ENCODE data around the gene RBFOX2.

Gene RBFOX2

DNA sequence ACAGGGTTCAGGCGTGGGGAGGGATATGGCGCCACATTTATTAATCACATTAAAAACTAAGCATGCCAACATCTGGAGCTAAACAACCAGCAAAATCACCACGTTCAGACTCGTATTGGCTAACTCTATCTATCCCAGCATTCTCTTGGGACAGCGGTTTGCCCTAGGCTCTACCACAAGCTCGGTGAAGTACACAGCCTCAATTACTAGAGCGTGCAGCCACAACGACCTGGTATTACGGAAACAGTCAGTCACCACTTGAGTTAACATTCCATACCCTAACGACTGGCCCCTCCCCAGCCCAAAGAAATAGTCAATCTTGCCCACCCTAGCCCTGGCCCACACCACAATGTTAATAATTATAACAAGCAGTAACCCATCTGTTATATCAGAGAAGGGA lies 278.8 kb downstream of the RBFOX2 start:
- no peaks in the 10 kb centered on the region for H3K36me3 ChIP-seq (ENCODE audit: control insufficient read depth, insufficient read depth, low read length)
- peaks cover 2% of the 10 kb centered on the region; the same call in 1 of the 2 replicates for H3K27me3 ChIP-seq (replicated peaks; ENCODE audit: control insufficient read depth, insufficient read depth, low read length)
- no peak overlapping the region for H3K4me3 ChIP-seq (replicated peaks; ENCODE audit: low read depth, low read length)
- TF ChIP-seq, protein P1, sequence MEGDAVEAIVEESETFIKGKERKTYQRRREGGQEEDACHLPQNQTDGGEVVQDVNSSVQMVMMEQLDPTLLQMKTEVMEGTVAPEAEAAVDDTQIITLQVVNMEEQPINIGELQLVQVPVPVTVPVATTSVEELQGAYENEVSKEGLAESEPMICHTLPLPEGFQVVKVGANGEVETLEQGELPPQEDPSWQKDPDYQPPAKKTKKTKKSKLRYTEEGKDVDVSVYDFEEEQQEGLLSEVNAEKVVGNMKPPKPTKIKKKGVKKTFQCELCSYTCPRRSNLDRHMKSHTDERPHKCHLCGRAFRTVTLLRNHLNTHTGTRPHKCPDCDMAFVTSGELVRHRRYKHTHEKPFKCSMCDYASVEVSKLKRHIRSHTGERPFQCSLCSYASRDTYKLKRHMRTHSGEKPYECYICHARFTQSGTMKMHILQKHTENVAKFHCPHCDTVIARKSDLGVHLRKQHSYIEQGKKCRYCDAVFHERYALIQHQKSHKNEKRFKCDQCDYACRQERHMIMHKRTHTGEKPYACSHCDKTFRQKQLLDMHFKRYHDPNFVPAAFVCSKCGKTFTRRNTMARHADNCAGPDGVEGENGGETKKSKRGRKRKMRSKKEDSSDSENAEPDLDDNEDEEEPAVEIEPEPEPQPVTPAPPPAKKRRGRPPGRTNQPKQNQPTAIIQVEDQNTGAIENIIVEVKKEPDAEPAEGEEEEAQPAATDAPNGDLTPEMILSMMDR (IDR thresholded peaks at IDR 0.05; ENCODE audit: insufficient read depth, low read length, poor library complexity, severe bottlenecking), result no peak
- DNase-seq (ENCODE audit: extremely low read depth, insufficient read length), result peak; percentile 41

DNA sequence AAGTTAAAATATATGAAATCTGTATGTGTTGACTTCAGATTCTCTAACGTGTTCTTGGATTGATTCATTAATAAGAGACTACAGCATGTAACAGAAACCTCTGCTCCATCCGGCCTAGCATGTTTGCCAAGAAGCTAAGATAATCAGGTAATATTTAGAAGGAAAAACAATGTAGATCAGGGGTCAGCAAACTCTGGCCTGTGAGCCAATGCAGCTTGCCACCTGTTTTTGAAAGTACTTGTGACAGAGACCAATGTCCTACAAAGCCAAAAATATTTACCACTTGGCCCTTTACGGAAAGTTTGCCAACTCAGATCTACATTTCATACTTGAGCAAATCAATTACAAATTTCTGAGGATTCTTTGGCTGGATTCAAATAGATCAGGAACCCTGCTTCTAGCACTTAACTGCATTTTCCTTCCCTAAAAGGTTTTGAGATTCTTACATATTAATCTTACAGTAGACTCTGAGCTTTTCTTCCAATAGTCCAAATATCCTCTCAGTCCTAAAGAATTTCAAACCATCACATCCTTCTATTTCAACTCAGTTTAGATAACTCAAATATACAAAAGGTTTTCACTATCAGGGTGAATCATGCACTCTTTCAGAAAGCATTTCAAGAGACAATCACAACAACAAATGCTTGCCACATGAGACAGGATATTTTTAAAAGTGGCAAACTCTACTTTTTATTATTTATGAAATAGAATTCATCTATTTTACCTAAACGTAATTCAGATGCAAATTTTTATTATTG lies 281.5 kb downstream of the RBFOX2 start:
- DNase-seq (ENCODE audit: extremely low read depth, insufficient read length), result no peak
- TF ChIP-seq, protein P1 (IDR thresholded peaks at IDR 0.05; ENCODE audit: insufficient read depth, low read length, poor library complexity, severe bottlenecking), result no peak
- Histone ChIP-seq H3K27me3 (replicated peaks; ENCODE audit: control insufficient read depth, insufficient read depth, low read length) (peaks cover 2% of the 10 kb centered on the region; the same call in 1 of the 2 replicates), H3K4me3 (replicated peaks; ENCODE audit: low read depth, low read length) (no peak overlapping the region), H3K36me3 (ENCODE audit: control insufficient read depth, insufficient read depth, low read length) (no peaks in the 10 kb centered on the region)

DNA sequence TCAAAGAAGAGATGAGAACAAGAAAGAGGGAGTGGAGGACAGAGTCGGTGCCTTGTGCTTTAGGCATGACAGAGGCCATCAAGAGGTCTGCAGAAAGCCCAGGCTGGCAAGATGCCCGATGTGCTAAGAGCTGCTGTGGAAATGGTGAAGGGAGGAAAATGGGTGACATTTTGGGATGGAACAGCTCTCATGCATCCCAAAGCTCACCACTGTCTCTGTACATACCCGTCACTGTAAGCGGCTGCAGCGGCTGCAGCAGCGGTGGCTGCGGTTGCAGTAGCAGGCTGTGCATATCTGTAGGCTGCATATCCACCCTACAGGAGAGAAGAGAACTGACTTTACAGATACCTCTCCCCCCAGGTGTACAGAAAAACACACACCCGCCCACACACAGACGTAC lies 282.4 kb downstream of the RBFOX2 start:
- DNase-seq (ENCODE audit: extremely low read depth, insufficient read length), result no peak
- 0 out of 2 replicates have a peak, but pooled peaks cover 2% of the 10 kb centered on the region for H3K27me3 ChIP-seq (replicated peaks; ENCODE audit: control insufficient read depth, insufficient read depth, low read length)
- H3K36me3 ChIP-seq (ENCODE audit: control insufficient read depth, insufficient read depth, low read length), result no peaks in the 10 kb centered on the region
- TF ChIP-seq, protein P1 (IDR thresholded peaks at IDR 0.05; ENCODE audit: insufficient read depth, low read length, poor library complexity, severe bottlenecking), result no peak
- H3K4me3 ChIP-seq (replicated peaks; ENCODE audit: low read depth, low read length), result no peak overlapping the region

DNA sequence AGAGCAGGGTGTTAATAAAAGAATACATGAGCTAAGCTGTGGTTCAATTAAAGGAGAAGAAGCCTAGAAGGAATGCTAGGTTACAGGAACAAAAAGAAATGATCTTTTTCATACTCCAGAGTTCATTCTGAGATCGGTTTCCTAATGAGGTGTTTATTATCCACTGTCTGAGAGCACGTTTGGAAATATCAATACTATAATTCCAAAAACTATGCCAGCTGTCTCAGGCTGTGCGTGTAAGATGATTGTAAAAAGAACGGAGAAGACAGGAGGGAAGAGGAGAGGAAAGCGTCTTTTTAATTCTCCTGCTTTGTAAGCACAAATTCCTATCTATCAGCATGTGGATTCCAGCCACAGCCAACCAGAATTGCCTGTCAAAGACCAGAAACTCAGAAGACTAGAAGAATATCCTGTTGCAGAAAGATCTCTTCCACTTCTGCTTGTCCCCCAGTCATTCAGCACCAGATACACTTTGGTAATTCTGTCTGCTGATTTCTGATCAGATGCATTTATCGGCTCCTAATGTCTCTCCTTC lies 285.2 kb downstream of the RBFOX2 start:
- H3K4me3 ChIP-seq (replicated peaks; ENCODE audit: low read depth, low read length), result no peak overlapping the region
- TF ChIP-seq, protein P1 (IDR thresholded peaks at IDR 0.05; ENCODE audit: insufficient read depth, low read length, poor library complexity, severe bottlenecking), result no peak
- no peak for DNase-seq (ENCODE audit: extremely low read depth, insufficient read length)
- H3K36me3 ChIP-seq (ENCODE audit: control insufficient read depth, insufficient read depth, low read length), result no peaks in the 10 kb centered on the region
- H3K27me3 ChIP-seq (replicated peaks; ENCODE audit: control insufficient read depth, insufficient read depth, low read length), result peaks cover 2% of the 10 kb centered on the region; the same call in 1 of the 2 replicates

DNA sequence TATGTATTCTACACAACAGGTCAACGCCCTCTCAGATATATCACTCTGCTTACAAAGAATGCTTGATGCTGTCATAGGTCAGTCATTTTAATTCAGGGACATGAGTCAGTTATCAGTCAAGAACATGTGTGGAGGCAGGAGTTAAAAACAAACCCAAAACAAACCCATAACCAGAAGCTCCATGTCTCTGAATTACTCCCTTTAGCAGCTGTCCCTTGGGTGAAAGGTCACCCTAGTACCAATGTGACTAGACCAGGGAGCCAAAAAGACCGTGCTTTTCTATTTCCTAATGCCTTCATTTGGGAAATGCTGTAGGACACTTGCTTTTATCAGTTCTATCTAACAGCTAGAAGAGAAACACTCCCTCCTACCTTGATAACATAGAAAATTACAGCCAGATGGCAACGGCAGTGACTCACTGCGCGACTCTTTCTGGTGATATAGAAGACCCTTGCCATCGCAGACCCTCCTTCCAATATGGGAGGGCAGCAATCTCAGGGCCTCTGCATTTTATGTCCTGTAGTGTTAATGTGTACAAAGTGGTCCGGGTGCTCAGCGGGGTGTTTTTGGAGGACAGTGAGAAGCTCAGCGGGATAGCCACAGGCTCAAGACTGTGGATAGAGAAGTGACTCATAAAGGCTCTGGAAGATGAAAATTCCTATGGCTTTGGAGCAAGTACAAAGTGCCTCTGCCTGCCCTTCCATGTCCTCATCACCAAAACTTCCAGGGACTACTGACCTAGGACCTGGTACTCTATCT lies 286.1 kb downstream of the RBFOX2 start:
- TF ChIP-seq, protein P1 (IDR thresholded peaks at IDR 0.05; ENCODE audit: insufficient read depth, low read length, poor library complexity, severe bottlenecking), result no peak
- no peak overlapping the region for H3K4me3 ChIP-seq (replicated peaks; ENCODE audit: low read depth, low read length)
- DNase-seq (ENCODE audit: extremely low read depth, insufficient read length), result no peak
- no peaks in the 10 kb centered on the region for H3K36me3 ChIP-seq (ENCODE audit: control insufficient read depth, insufficient read depth, low read length)
- H3K27me3 ChIP-seq (replicated peaks; ENCODE audit: control insufficient read depth, insufficient read depth, low read length), result peaks cover 2% of the 10 kb centered on the region; the same call in 1 of the 2 replicates
